MCF 10A (cell line): ENCODE data around the gene STEAP3. TPM values are rescaled to one million over a fixed set of nuclear protein-coding genes. Genes with fewer than 3 reads are reported as not detected.

Experiments
- BruUV-seq: library from RNA; stranded (reverse); fragments of 400-500 nt; replicated peaks from 2 replicates; lab custom pipeline; 2021; lab: Mats Ljungman, UMichigan
- CTCF ChIA-PET: fragments of 300-600 bp; sonication (Branson Sonifier 250); formaldehyde crosslinking; extraction: SDS; loops from one replicate; lab custom pipeline; 2021; ENCODE audit warnings: antibody characterized with exemption, inconsistent platforms; lab: Yijun Ruan, JAX
- POLR2A ChIA-PET: fragments of 300-600, 350-650 bp; sonication (Branson Sonifier 250); formaldehyde crosslinking; extraction: SDS; loops from one replicate; lab custom pipeline; 2020; ENCODE audit warnings: antibody characterized with exemption, inconsistent platforms; lab: Yijun Ruan, JAX
- DNase-seq: peaks from one replicate; pipeline ENCODE4 v3.0.0-alpha.2; 2018; ENCODE audit not compliant: unreplicated experiment
- H3K27ac Mint-ChIP-seq: one replicate; pipeline ENCODE4 v1.8.0; 2022; ENCODE audit warnings: mild to moderate bottlenecking, low read depth, mixed read lengths; ENCODE audit not compliant: unreplicated experiment
- H3K27me3 Mint-ChIP-seq: one replicate; pipeline ENCODE4 v1.8.0; 2022; ENCODE audit warnings: mixed read lengths; ENCODE audit not compliant: insufficient read depth, unreplicated experiment
- H3K36me3 Mint-ChIP-seq: one replicate; pipeline ENCODE4 v1.8.0; 2022; ENCODE audit warnings: mild to moderate bottlenecking, moderate library complexity, mixed read lengths; ENCODE audit not compliant: insufficient read depth, unreplicated experiment
- H3K4me1 Mint-ChIP-seq: one replicate; pipeline ENCODE4 v1.8.0; 2022; ENCODE audit warnings: mixed read lengths; ENCODE audit not compliant: insufficient read depth, unreplicated experiment
- H3K4me3 Mint-ChIP-seq: one replicate; pipeline ENCODE4 v1.8.0; 2022; ENCODE audit warnings: mild to moderate bottlenecking, moderate library complexity, mixed read lengths; ENCODE audit not compliant: unreplicated experiment
- H3K9me3 Mint-ChIP-seq: one replicate; pipeline ENCODE4 v1.8.0; 2022; ENCODE audit warnings: mixed read lengths; ENCODE audit not compliant: unreplicated experiment
- CTCF ChIP-seq: fragments of 200-600 bp; IDR thresholded peaks from one replicate; pipeline ENCODE4 v1.8.0; 2022; ENCODE audit warnings: antibody characterized with exemption, mild to moderate bottlenecking; ENCODE audit not compliant: unreplicated experiment
- intact Hi-C: fragments of 100-400 bp; cut with micrococcal nuclease; formaldehyde crosslinking; loops from 2 replicates; pipeline ENCODE4 v1.14.1; 2022
- total RNA-seq: library from RNA; stranded (reverse); gene quantifications from 2 replicates; pipeline ENCODE4 v1.2.3, GENCODE V29; 2022

Gene STEAP3
- total RNA-seq, 1 experiment from 2014 or later: 25.0 TPM

DNA sequence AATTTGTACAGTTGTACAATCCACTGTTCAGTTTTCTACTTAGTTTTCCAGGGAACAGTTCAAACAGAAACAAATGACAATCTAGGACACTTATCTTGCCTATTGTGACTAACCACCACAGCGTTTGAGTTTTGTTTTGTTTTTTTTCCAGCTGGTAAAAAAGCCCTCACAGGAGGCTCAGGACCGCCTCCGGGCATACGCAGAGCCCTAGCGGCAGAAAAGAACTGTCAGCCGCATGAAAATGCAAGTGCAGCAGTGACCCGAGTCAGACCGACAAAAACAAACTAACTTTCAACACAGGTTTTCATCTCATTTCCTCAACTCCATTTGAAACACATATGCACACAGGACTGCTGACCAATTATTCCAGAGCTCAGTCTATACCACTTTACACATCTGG, 68.6 kb downstream of the STEAP3 start:
- Mint-ChIP-seq H3K27ac (no peak overlapping the region), H3K4me1 (no peaks in the 10 kb centered on the region), H3K9me3 (no peaks in the 10 kb centered on the region), H3K27me3 (no peaks in the 10 kb centered on the region), H3K36me3 (no peaks in the 10 kb centered on the region), H3K4me3 (no peak overlapping the region)
- no peak for TF ChIP-seq CTCF
- BruUV-seq: no TSS peak
- DNase-seq: no peak
- intact Hi-C loops: loop anchor here (5.0 kb wide), 1 partner anchor 265 kb away; no protein-coding TSS in a partner anchor
- ChIA-PET POLR2A (no interaction called here), CTCF (interaction anchor here (0.5 to 8.1 kb wide), 16 partner anchors 22 to 960 kb away, joined by 3 to 145 read pairs (median 4); partner anchors contain the start of gene RALB)

- Mint-ChIP-seq H3K4me3 (no peak overlapping the region), H3K27ac (no peak overlapping the region), H3K4me1 (no peaks in the 10 kb centered on the region), H3K27me3 (no peaks in the 10 kb centered on the region), H3K36me3 (no peaks in the 10 kb centered on the region), H3K9me3 (no peaks in the 10 kb centered on the region)
- ChIA-PET CTCF (interaction anchor here (0.7 to 8.1 kb wide), 2 partner anchors 142 to 412 kb away, joined by 3 to 145 read pairs; no protein-coding TSS in a partner anchor), POLR2A (no interaction called here)
- intact Hi-C loops: loop anchor here (5.0 kb wide), 1 partner anchor 266 kb away; no protein-coding TSS in a partner anchor
- BruUV-seq: no TSS peak
- no peak for TF ChIP-seq CTCF
- no peak for DNase-seq
Observed at GRCh38 chr2:119293254-119293653, 69.6 kb downstream of the STEAP3 start.

GRCh38 chr2:119293900-119294299, 70.3 kb downstream of the STEAP3 start:
- no peak for DNase-seq
- H3K27me3 Mint-ChIP-seq: no peaks in the 10 kb centered on the region
- TF ChIP-seq CTCF: no peak
- H3K4me1 Mint-ChIP-seq: no peaks in the 10 kb centered on the region
- no TSS peak for BruUV-seq
- ChIA-PET POLR2A (no interaction called here), CTCF (interaction anchor here (0.6 to 8.1 kb wide), 3 partner anchors 13 to 412 kb away, joined by 3 to 145 read pairs (median 4); no protein-coding TSS in a partner anchor)
- intact Hi-C loops: loop anchor here (5.0 kb wide), 1 partner anchor 267 kb away; no protein-coding TSS in a partner anchor
- no peaks in the 10 kb centered on the region for H3K9me3 Mint-ChIP-seq
- H3K36me3 Mint-ChIP-seq: no peaks in the 10 kb centered on the region
- H3K27ac Mint-ChIP-seq: no peak overlapping the region
- no peak overlapping the region for H3K4me3 Mint-ChIP-seq

GRCh38 chr2:119294671-119295070, 71.0 kb downstream of the STEAP3 start:
- DNase-seq: no peak
- Mint-ChIP-seq H3K4me3 (no peak overlapping the region), H3K27ac (no peak overlapping the region), H3K36me3 (no peaks in the 10 kb centered on the region), H3K4me1 (no peaks in the 10 kb centered on the region), H3K27me3 (no peaks in the 10 kb centered on the region), H3K9me3 (no peaks in the 10 kb centered on the region)
- intact Hi-C loops: loop anchor here (5.0 kb wide), 1 partner anchor 267 kb away; no protein-coding TSS in a partner anchor
- CTCF ChIA-PET: interaction anchor here (0.6 to 8.1 kb wide), 3 partner anchors 12 to 413 kb away, joined by 3 to 145 read pairs (median 4); no protein-coding TSS in a partner anchor
- POLR2A ChIA-PET: interaction anchor here (0.7 kb wide), 1 partner anchor 174 kb away, joined by 3 read pairs; no protein-coding TSS in a partner anchor
- no TSS peak for BruUV-seq
- no peak for TF ChIP-seq CTCF
